K562 (cell line): Measurements from ENCODE around the gene MFSD11. TPM values are rescaled to one million over a fixed set of nuclear protein-coding genes. Genes with fewer than 3 reads are reported as not detected.

ENCODE experiments used
- BRD4 ChIP-seq: fragments of 200-600 bp; sonication (generic); IDR thresholded peaks from 2 replicates; pipeline ENCODE4 v1.6.1; 2017; ENCODE audit warnings: inconsistent platforms
- CBFB ChIP-seq: sonication (generic); formaldehyde crosslinking; IDR thresholded peaks from 2 replicates; pipeline ENCODE4 v1.4.0; 2020; ENCODE audit warnings: mild to moderate bottlenecking, missing genetic modification reagents
- GATAD2B ChIP-seq: fragments of 450-650 bp; IDR thresholded peaks from 2 replicates; pipeline ENCODE4 v1.6.1; 2017; ENCODE audit warnings: mild to moderate bottlenecking, borderline replicate concordance
- HDAC1 ChIP-seq, 2 experiments: fragments of 450-650 bp; IDR thresholded peaks; 2 replicates each; pipeline ENCODE4 v1.6.1; 2016 to 2017; ENCODE audit warnings: inconsistent platforms in 1 of 2, mild to moderate bottlenecking in 1 of 2, moderate library complexity in 1 of 2
- HEY1 ChIP-seq: fragments of 250-450 bp; sonication (Bioruptor Pico); IDR thresholded peaks from 2 replicates; pipeline ENCODE4 v1.5.0; 2020; ENCODE audit warnings: mild to moderate bottlenecking, moderate library complexity, borderline replicate concordance
- HNRNPL ChIP-seq: fragments of 200-400 bp; formaldehyde crosslinking; IDR thresholded peaks from 2 replicates; pipeline ENCODE4 v1.6.1; 2017; ENCODE audit warnings: low read depth, mild to moderate bottlenecking, low read length
- KDM4B ChIP-seq, 2 experiments: fragments of 450-650 bp in 1 of 2; sonication (generic) in 1 of 2; IDR thresholded peaks; 2 replicates each; pipeline ENCODE4 v1.6.1; 2016 to 2017; ENCODE audit warnings: borderline replicate concordance in 2 of 2, antibody characterized with exemption in 1 of 2, low read depth in 1 of 2, mild to moderate bottlenecking in 1 of 2
- KLF10 ChIP-seq: fragments of 250-450 bp; sonication (Bioruptor Pico); IDR thresholded peaks from 2 replicates; pipeline ENCODE4 v1.6.1; 2021; ENCODE audit warnings: matching md5 sums
- MTA2 ChIP-seq: fragments of 450-650 bp; IDR thresholded peaks from 2 replicates; pipeline ENCODE4 v1.6.1; 2016; ENCODE audit warnings: low read depth
- POLR2A ChIP-seq: fragments of 450-650 bp; conservative IDR thresholded peaks from 2 replicates; pipeline ENCODE4 v1.6.1; 2016
- RBM22 ChIP-seq: fragments of 200-400 bp; formaldehyde crosslinking; IDR thresholded peaks from 2 replicates; pipeline ENCODE4 v1.6.1; 2018; ENCODE audit warnings: low read length, low read depth; ENCODE audit not compliant: poor library complexity, severe bottlenecking
- SMAD4 ChIP-seq: fragments of 250-450 bp; sonication (Bioruptor Pico); conservative IDR thresholded peaks from 2 replicates; pipeline ENCODE4 v1.8.0; 2021; ENCODE audit warnings: inconsistent platforms, mild to moderate bottlenecking, moderate library complexity
- STAT5A ChIP-seq: IDR thresholded peaks from 2 replicates; pipeline ENCODE4 v1.6.1; 2012; ENCODE audit warnings: low read length, inconsistent platforms, borderline replicate concordance
- ZNF668 ChIP-seq: fragments of 250-450 bp; sonication (Bioruptor Pico); IDR thresholded peaks from 2 replicates; pipeline ENCODE4 v1.8.0; 2022; ENCODE audit warnings: mild to moderate bottlenecking, inconsistent platforms
- polyA plus RNA-seq, 8 experiments: library from polyadenylated mRNA; depleted of rRNA in 4 of 8; stranded (reverse) in 5 of 8; unstranded in 3 of 8; fragments of >200 nt; fragmentation: Nextera tagmentation in 2 of 8; fragmentation: Illumina TruSeq in 1 of 8; extraction: Ambion mirVana in 2 of 8; extraction: Trizol in 1 of 8; gene quantifications; 2 replicates each; pipeline versions ENCODE4 v1.2.1 to v1.2.3, GENCODE V29; 2011 to 2014; ENCODE audit warnings: inconsistent platforms in 1 of 8, missing spikeins in 1 of 8
- total RNA-seq, 7 experiments: library from RNA; depleted of rRNA in 6 of 7; stranded (reverse); fragments of >200 nt in 6 of 7; fragmentation: Illumina TruSeq in 2 of 7; extraction: Trizol in 2 of 7; gene quantifications; 2 replicates each; pipeline versions ENCODE4 v1.2.1 to v1.2.3, GENCODE V29; 2011 to 2021; ENCODE audit warnings: low replicate concordance in 1 of 7
- TF ChIP-seq, protein P1 (sequence below), 2 experiments: fragments of 250-450 bp in 1 of 2; fragments of 450-650 bp in 1 of 2; sonication (Bioruptor Pico) in 1 of 2; IDR thresholded peaks; 2 replicates each; pipeline versions ENCODE4 v1.6.1 to v1.8.0; 2016 to 2021; ENCODE audit warnings: mild to moderate bottlenecking in 2 of 2, moderate library complexity in 2 of 2, missing compliant biosample characterization in 1 of 2, missing genetic modification characterization in 1 of 2
- TF ChIP-seq, protein P2 (sequence below): fragments of 250-450 bp; sonication (Bioruptor Pico); IDR thresholded peaks from 2 replicates; pipeline ENCODE4 v1.5.0; 2022; ENCODE audit warnings: mild to moderate bottlenecking
- TF ChIP-seq, protein P3 (sequence below): fragments of 250-450 bp; sonication (Bioruptor Pico); IDR thresholded peaks from 2 replicates; pipeline ENCODE4 v1.4.0; 2020; ENCODE audit warnings: mild to moderate bottlenecking, moderate library complexity
- TF ChIP-seq, protein P4 (sequence below): IDR thresholded peaks from 2 replicates; pipeline ENCODE4 v1.6.1; 2016; ENCODE audit warnings: missing genetic modification characterization, missing compliant biosample characterization
- TF ChIP-seq, protein P5 (sequence below): fragments of 250-450 bp; sonication (Bioruptor Pico); IDR thresholded peaks from 2 replicates; pipeline ENCODE4 v1.5.0; 2021; ENCODE audit warnings: mild to moderate bottlenecking, moderate library complexity

The MFSD11 gene
- total and polyA plus RNA-seq, 9 of the 15 experiments (the other 6 are each of a cell fraction or from before 2014, with no cell fraction given): 14.4 to 24.5 (median 19.9) TPM

DNA sequence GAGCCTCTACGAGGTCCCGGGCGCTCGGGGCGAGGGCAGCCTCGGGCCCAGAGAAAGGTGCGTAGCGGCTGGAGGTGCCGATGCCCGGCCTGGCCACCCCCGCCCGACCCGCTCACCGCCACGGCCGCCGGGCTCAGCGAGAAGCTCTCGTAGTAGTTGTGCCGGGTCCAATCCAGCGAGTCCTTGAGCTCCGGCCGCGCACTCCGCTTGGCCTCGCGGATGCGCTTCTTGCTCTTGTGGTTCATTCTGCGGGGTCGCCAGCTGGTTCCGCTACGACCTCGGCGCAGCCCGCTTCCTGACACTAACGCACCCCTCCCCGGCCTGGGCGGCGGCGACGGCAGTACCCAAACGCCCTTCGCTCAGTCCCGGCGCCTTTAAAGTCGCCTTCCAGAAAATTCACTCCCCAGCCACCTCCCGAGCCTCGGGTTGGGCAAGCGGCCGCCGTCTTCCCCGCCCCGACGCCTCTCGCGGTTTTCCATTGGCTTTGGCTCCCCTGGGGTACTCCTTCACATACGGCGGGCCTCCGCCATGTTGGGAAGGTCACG is 11.6 kb upstream of the MFSD11 start, which contains the start of gene JMJD6 (continued):
- TF ChIP-seq CBFB (CRISPR knock-in tag) (no peak), MTA2 (no peak), BRD4 (no peak), STAT5A (0 out of 2 replicates have a peak, but pooled peaks have one; percentile 2), HDAC1 (IDR thresholded peaks at IDR 0.05) (peak in 1 of 2 experiments; percentile 78; a peak in 2 of 4 replicates), SMAD4 (CRISPR knock-in tag) (no peak), GATAD2B (no peak), HNRNPL (peak; percentile 47; the same call in 1 of the 2 replicates), HEY1 (no peak), ZNF668 (CRISPR knock-in tag) (no peak), KDM4B (IDR thresholded peaks at IDR 0.05; ENCODE audit: borderline replicate concordance in 2 of 2, low read depth in 1 of 2) (no peak), RBM22 (no peak), KLF10 (CRISPR knock-in tag) (no peak), POLR2A (peak; percentile 82)
- TF ChIP-seq, protein P1, sequence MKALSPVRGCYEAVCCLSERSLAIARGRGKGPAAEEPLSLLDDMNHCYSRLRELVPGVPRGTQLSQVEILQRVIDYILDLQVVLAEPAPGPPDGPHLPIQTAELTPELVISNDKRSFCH (CRISPR knock-in tag; IDR thresholded peaks at IDR 0.05): no peak
- TF ChIP-seq, protein P1 (tag; IDR thresholded peaks at IDR 0.05): no peak; the same call in none of the 2 replicates
- TF ChIP-seq, protein P2, sequence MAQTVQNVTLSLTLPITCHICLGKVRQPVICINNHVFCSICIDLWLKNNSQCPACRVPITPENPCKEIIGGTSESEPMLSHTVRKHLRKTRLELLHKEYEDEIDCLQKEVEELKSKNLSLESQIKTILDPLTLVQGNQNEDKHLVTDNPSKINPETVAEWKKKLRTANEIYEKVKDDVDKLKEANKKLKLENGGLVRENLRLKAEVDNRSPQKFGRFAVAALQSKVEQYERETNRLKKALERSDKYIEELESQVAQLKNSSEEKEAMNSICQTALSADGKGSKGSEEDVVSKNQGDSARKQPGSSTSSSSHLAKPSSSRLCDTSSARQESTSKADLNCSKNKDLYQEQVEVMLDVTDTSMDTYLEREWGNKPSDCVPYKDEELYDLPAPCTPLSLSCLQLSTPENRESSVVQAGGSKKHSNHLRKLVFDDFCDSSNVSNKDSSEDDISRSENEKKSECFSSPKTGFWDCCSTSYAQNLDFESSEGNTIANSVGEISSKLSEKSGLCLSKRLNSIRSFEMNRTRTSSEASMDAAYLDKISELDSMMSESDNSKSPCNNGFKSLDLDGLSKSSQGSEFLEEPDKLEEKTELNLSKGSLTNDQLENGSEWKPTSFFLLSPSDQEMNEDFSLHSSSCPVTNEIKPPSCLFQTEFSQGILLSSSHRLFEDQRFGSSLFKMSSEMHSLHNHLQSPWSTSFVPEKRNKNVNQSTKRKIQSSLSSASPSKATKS (CRISPR knock-in tag): no peak
- TF ChIP-seq, protein P3, sequence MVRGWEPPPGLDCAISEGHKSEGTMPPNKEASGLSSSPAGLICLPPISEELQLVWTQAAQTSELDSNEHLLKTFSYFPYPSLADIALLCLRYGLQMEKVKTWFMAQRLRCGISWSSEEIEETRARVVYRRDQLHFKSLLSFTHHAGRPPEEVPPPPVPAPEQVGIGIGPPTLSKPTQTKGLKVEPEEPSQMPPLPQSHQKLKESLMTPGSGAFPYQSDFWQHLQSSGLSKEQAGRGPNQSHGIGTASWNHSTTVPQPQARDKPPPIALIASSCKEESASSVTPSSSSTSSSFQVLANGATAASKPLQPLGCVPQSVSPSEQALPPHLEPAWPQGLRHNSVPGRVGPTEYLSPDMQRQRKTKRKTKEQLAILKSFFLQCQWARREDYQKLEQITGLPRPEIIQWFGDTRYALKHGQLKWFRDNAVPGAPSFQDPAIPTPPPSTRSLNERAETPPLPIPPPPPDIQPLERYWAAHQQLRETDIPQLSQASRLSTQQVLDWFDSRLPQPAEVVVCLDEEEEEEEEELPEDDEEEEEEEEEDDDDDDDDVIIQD (CRISPR knock-in tag): no peak
- TF ChIP-seq, protein P4, sequence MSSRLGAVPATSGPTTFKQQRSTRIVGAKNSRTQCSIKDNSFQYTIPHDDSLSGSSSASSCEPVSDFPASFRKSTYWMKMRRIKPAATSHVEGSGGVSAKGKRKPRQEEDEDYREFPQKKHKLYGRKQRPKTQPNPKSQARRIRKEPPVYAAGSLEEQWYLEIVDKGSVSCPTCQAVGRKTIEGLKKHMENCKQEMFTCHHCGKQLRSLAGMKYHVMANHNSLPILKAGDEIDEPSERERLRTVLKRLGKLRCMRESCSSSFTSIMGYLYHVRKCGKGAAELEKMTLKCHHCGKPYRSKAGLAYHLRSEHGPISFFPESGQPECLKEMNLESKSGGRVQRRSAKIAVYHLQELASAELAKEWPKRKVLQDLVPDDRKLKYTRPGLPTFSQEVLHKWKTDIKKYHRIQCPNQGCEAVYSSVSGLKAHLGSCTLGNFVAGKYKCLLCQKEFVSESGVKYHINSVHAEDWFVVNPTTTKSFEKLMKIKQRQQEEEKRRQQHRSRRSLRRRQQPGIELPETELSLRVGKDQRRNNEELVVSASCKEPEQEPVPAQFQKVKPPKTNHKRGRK: no peak
- TF ChIP-seq, protein P5, sequence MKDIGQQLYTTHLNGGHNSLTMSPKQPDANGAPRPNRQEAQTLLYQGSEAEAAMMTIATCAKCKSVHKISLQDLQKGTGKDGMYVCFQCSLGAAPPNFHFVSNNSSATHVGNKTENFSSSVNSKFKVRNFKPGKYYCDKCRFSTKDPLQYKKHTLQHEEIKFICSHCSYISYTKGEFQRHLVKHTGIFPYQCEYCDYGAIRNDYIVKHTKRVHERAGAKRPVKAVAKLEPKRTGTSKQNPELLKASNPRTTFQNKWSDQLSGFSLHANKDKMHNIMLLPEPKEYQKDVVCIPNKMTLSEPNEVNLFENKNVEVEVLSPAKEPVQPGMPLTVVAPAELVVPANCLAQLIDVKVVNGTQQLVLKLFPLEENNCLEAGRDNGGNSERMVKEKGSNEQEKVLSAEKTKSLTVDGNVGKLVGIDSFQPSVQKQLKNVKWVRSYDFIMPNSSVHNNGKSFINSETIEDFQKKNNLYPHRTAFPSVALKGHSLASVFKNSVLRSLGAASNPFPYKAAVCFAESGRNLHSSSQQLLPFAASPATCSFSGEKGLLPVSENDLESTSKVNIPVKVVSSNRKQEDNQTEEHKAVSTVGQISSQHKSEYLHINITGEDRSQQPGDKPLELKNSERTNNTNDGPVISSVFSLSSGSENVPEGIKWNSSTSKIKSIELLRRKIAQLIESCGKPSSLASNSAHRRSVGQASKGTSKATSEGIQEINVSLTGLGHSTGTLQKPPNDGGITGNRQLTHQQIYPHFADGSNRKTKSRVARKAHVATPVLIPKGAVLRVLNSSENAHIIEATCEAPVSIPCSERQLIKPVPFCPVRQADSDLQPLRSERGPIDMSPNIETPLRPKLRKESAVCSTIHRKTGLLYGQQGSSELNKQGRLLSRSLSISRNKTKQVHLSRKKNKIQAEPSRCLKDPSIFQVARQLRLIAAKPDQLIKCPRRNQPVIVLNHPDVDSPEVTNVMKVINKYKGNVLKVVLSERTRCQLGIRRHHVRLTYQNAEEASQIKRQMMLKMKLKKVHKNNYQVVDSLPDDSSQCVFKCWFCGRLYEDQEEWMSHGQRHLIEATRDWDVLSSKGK (CRISPR knock-in tag): no peak
